GM06990 (cell line): ENCODE results near the gene GMFB.
"Not testable (repeated sequence)": the region's sequence is repeated elsewhere in the genome, so short reads cannot be mapped to it uniquely, and the experiment has no call there.

ENCODE experiments used
- DNase-seq: peaks from one replicate; pipeline ENCODE4 v3.0.0-alpha.2; 2011; ENCODE audit not compliant: insufficient read length; ENCODE audit errors: extremely low read depth
- H3K27me3 ChIP-seq: replicated peaks from 2 replicates; pipeline ENCODE4 v1.6.0; 2011; ENCODE audit warnings: low read length; ENCODE audit not compliant: control insufficient read depth, insufficient read depth
- H3K36me3 ChIP-seq: 2 replicates; pipeline ENCODE4 v1.5.1; 2011; ENCODE audit warnings: low read length; ENCODE audit not compliant: control insufficient read depth, insufficient read depth
- H3K4me3 ChIP-seq: replicated peaks from 2 replicates; pipeline ENCODE4 v1.5.1; 2011; ENCODE audit warnings: low read depth, mild to moderate bottlenecking, control low read depth, low read length
- TF ChIP-seq, protein P1 (sequence below): IDR thresholded peaks from 2 replicates; pipeline ENCODE4 v1.5.1; 2011; ENCODE audit warnings: low read length, control low read depth, mild to moderate bottlenecking, inconsistent platforms; ENCODE audit not compliant: insufficient read depth, poor library complexity, severe bottlenecking

GMFB gene

DNA sequence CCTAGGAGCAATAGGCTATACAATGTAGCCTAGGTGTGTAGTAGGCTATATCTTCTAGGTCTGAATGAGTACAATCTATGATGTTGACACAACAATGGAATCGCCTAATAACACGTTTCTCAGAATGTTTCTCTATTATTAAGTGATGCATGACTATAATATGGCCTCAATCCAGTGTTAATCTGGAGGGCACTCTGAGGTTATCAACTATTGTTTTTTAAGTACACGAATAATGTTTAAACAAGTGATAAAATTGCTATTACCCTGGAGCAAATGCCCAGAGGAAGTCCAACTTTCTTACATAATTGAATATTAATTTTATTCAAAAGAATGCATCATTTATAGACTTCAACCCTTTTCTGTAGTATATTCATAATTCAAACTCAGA is 31.2 kb downstream of the GMFB start:
- TF ChIP-seq, protein P1, sequence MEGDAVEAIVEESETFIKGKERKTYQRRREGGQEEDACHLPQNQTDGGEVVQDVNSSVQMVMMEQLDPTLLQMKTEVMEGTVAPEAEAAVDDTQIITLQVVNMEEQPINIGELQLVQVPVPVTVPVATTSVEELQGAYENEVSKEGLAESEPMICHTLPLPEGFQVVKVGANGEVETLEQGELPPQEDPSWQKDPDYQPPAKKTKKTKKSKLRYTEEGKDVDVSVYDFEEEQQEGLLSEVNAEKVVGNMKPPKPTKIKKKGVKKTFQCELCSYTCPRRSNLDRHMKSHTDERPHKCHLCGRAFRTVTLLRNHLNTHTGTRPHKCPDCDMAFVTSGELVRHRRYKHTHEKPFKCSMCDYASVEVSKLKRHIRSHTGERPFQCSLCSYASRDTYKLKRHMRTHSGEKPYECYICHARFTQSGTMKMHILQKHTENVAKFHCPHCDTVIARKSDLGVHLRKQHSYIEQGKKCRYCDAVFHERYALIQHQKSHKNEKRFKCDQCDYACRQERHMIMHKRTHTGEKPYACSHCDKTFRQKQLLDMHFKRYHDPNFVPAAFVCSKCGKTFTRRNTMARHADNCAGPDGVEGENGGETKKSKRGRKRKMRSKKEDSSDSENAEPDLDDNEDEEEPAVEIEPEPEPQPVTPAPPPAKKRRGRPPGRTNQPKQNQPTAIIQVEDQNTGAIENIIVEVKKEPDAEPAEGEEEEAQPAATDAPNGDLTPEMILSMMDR, result no peak
- no peak for DNase-seq
- Histone ChIP-seq H3K4me3 (no peak overlapping the region), H3K36me3 (no peaks in the 10 kb centered on the region), H3K27me3 (no peaks in the 10 kb centered on the region)

DNA sequence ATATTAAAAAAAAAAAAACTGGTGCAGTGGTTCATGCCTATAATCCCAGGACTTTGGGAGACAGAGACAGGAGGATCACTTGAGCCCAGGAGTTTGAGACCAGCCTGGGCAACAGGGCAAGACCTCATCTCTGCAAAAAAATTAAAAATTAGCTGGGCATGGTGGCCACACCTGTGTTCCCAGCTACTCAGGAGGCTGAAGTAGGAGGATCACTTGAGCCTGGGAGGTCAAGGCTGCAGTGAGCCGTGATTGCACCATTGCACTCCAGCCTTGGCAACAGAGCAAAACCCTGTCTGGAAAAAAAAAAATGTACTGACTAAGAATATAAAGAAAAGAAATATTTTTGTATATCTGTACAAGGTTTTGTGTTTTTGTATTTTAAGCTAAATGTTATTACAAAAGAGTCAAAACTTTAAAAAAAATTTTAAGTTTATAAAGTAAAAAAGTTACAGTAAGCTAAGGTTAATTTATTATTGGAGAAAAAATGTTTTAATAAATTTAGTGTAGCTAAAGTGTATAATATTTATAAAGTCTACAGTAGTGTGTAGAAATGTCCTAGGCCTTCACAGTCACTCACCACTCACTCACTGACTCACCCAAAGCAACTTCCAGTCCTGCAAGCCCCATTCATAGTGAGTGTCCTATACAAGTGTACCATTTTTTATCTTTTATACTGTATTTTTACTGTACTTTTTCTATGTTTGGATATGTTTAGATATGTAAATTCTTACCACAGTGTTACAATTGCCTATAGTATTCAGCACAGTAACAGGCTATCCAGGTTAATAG is 31.8 kb downstream of the GMFB start:
- not testable (repeated sequence) for H3K27me3 ChIP-seq, H3K4me3 ChIP-seq, DNase-seq, H3K36me3 ChIP-seq

DNA sequence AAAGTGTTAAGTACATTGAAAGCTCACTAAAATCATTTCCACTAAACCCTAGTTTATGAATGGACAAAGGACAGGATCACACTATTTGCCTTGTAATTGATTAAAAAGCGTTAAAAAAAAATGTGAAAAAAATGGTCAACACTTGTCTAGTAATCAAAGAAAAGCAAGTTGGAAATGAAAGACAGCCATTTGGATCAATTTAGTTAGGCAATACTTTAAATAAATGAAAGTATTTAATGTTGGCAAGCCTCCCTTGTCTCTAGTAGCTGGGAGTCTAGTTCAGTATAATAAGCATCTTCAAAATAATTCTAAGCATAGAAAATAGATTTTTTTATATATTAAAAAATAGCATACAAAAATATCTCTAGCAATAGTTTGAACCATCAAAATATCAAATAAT is 33.4 kb downstream of the GMFB start:
- H3K27me3 ChIP-seq, result no peaks in the 10 kb centered on the region
- TF ChIP-seq, protein P1, result no peak

DNA sequence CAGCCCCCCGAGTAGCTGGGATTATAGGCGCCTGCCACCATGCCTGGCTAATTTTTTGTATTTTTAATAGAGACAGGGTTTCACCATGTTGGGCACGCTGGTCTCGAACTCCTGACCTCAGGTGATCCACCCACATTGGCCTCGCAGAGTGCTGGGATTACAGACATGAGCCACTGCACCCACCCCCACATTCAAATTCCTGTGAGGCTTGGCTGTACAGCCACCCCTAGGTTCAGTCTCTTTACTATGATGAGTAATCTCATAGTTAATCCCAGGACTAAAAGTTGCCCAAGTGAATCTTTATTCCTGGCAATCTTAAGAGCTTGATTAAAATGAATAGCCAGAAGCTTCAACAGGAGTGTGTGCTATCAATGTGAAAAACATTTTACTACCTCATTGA is 34.8 kb downstream of the GMFB start:
- not testable (repeated sequence) for H3K4me3 ChIP-seq, DNase-seq, H3K36me3 ChIP-seq, H3K27me3 ChIP-seq

More for the DNA sequence above, 33.4 kb downstream of the GMFB start:
- DNase-seq, result no peak
- Histone ChIP-seq H3K36me3 (no peaks in the 10 kb centered on the region), H3K4me3 (no peak overlapping the region)

DNA sequence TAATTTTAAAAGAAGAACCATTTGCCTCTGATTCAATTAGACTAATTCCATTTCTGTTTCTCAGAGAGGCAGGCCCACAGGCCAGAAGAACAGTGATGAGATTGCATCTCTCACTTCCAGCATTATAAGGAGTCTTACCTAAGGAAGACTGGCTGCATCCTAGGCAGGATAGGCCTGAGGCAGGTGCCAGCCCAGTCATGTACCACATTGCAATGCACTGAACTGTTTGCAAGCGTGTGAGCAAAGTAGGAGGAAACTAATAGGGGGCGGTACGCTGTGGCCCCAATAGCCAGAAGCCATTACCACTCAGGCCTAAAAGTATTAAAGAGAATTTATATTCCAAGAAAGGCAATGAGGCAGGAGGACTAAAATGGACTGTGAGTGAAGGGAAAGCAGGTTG is 35.5 kb downstream of the GMFB start:
- no peak for DNase-seq
- TF ChIP-seq, protein P1, result no peak
- Histone ChIP-seq H3K27me3 (no peaks in the 10 kb centered on the region), H3K36me3 (no peaks in the 10 kb centered on the region), H3K4me3 (no peak overlapping the region)

DNA sequence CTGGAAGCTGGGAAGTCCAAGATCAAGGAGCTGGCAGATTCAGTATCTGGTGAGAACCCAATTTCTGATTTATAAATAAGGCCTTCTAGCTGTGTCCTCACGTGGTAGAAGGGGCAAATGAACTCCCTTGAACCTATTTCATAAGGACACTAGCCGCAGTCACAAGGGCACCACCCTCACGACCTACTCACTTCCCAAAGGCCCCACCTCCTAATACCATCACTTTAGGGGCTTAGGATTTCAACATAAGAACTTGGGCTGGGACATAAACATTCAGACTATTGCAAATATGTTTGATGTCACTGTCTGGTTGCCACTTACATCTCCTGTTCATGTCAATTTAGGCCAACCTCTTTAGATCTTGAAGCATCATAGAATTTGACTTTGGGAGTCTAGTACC is 36.8 kb downstream of the GMFB start:
- no peaks in the 10 kb centered on the region for H3K36me3 ChIP-seq
- no peaks in the 10 kb centered on the region for H3K27me3 ChIP-seq
- no peak overlapping the region for H3K4me3 ChIP-seq
- TF ChIP-seq, protein P1, result no peak
- no peak for DNase-seq
